Thyroid gland (tissue), 4 donors: Measurements from ENCODE around the gene ADPRS.

Experiments used
- CTCF ChIP-seq, 6 experiments: fragments of 200-600 bp in 3 of 6; fragments of 450-650 bp in 3 of 6; sonication (generic) in 3 of 6; IDR thresholded peaks; one replicate each; pipeline ENCODE4 v1.5.1; 2016 to 2019; ENCODE audit warnings: antibody characterized with exemption in 6 of 6, mild to moderate bottlenecking in 2 of 6, inconsistent platforms in 1 of 6, moderate library complexity in 1 of 6
- POLR2A ChIP-seq, 2 donors: fragments of 450-650 bp; IDR thresholded peaks; one replicate each; pipeline ENCODE4 v1.6.1; 2017; ENCODE audit warnings: antibody characterized with exemption in 2 of 2, mild to moderate bottlenecking in 2 of 2, moderate library complexity in 1 of 2

- TF ChIP-seq CTCF (IDR thresholded peaks at IDR 0.05) (no peak), POLR2A (IDR thresholded peaks at IDR 0.05) (no peak)
These were observed 5.2 kb downstream of the ADPRS start for GRCh38 chr1:36093929-36094328.
